K562 (cell line): ENCODE measurements around the gene NAA80. TPM values are rescaled to one million over a fixed set of nuclear protein-coding genes. Genes with fewer than 3 reads are reported as not detected.

ENCODE experiments used
- HDAC6 ChIP-seq: IDR thresholded peaks from 2 replicates; pipeline ENCODE4 v1.6.1; 2012; ENCODE audit warnings: low read depth, mild to moderate bottlenecking, control low read depth, inconsistent platforms, low read length, moderate library complexity
- MCM7 ChIP-seq, 2 experiments: fragments of 450-650 bp; IDR thresholded peaks; 2 replicates each; pipeline ENCODE4 v1.6.1; 2016 to 2018
- MED1 ChIP-seq: sonication (generic); formaldehyde crosslinking; IDR thresholded peaks from 2 replicates; pipeline ENCODE4 v1.8.1; 2023; ENCODE audit warnings: missing genetic modification reagents, borderline replicate concordance
- POLR2B ChIP-seq: fragments of 450-650 bp; IDR thresholded peaks from 2 replicates; pipeline ENCODE4 v1.6.1; 2018; ENCODE audit warnings: low read depth; ENCODE audit not compliant: partially characterized antibody
- SMAD1 ChIP-seq: fragments of 150-350 bp; IDR thresholded peaks from 2 replicates; pipeline ENCODE4 v1.6.1; 2014; ENCODE audit warnings: low read length, low read depth; ENCODE audit not compliant: partially characterized antibody
- THAP12 ChIP-seq: fragments of 250-450 bp; sonication (Bioruptor Pico); IDR thresholded peaks from 2 replicates; pipeline ENCODE4 v1.9.0; 2021; ENCODE audit warnings: mild to moderate bottlenecking, inconsistent platforms
- YBX1 ChIP-seq: fragments of 450-650 bp; IDR thresholded peaks from 2 replicates; pipeline ENCODE4 v1.7.1; 2016; ENCODE audit warnings: mild to moderate bottlenecking
- ZFP1 ChIP-seq: fragments of 450-650 bp; formaldehyde crosslinking; IDR thresholded peaks from 2 replicates; pipeline ENCODE4 v1.4.0; 2020; ENCODE audit warnings: mild to moderate bottlenecking, mixed read lengths
- ZNF175 ChIP-seq: fragments of 200-800 bp; sonication (Bioruptor generic); IDR thresholded peaks from 2 replicates; pipeline ENCODE4 v1.6.1; 2016; ENCODE audit warnings: low read depth, mild to moderate bottlenecking, missing genetic modification characterization, missing compliant biosample characterization
- ZNF592 ChIP-seq: fragments of 450-650 bp; IDR thresholded peaks from 2 replicates; pipeline ENCODE4 v1.6.1; 2017; ENCODE audit warnings: antibody characterized with exemption, mild to moderate bottlenecking
- ZNF740 ChIP-seq, 3 experiments: fragments of 200-800 bp in 1 of 3; sonication (Bioruptor generic) in 1 of 3; sonication (generic) in 1 of 3; formaldehyde crosslinking in 1 of 3; IDR thresholded peaks; 2 replicates each; pipeline versions ENCODE4 v1.6.1 to v1.8.0; 2016 to 2022; ENCODE audit warnings: mild to moderate bottlenecking in 2 of 3, missing compliant biosample characterization in 2 of 3, missing genetic modification characterization in 2 of 3, missing genetic modification reagents in 1 of 3
- ZNF764 ChIP-seq: fragments of 250-450 bp; sonication (Bioruptor Pico); IDR thresholded peaks from 2 replicates; pipeline ENCODE4 v1.4.0; 2020; ENCODE audit warnings: low read depth, mild to moderate bottlenecking, moderate library complexity
- polyA plus RNA-seq, 8 experiments: library from polyadenylated mRNA; depleted of rRNA in 4 of 8; stranded (reverse) in 5 of 8; unstranded in 3 of 8; fragments of >200 nt; fragmentation: Nextera tagmentation in 2 of 8; fragmentation: Illumina TruSeq in 1 of 8; extraction: Ambion mirVana in 2 of 8; extraction: Trizol in 1 of 8; gene quantifications; 2 replicates each; pipeline versions ENCODE4 v1.2.1 to v1.2.3, GENCODE V29; 2011 to 2014; ENCODE audit warnings: inconsistent platforms in 1 of 8, missing spikeins in 1 of 8
- total RNA-seq, 7 experiments: library from RNA; depleted of rRNA in 6 of 7; stranded (reverse); fragments of >200 nt in 6 of 7; fragmentation: Illumina TruSeq in 2 of 7; extraction: Trizol in 2 of 7; gene quantifications; 2 replicates each; pipeline versions ENCODE4 v1.2.1 to v1.2.3, GENCODE V29; 2011 to 2021; ENCODE audit warnings: low replicate concordance in 1 of 7
- TF ChIP-seq, protein P1 (sequence below), 3 experiments: fragments of 200-800 bp in 1 of 3; fragments of 250-450 bp in 1 of 3; fragments of 450-650 bp in 1 of 3; sonication (Bioruptor Pico) in 1 of 3; sonication (Bioruptor generic) in 1 of 3; formaldehyde crosslinking in 1 of 3; IDR thresholded peaks; 2 replicates each; pipeline versions ENCODE4 v1.6.1 to v1.8.0; 2016 to 2022; ENCODE audit warnings: mild to moderate bottlenecking in 2 of 3, missing genetic modification characterization in 2 of 3, missing compliant biosample characterization in 1 of 3, moderate library complexity in 1 of 3

The NAA80 gene
- total and polyA plus RNA-seq, 9 of the 15 experiments (the other 6 are each of a cell fraction or from before 2014, with no cell fraction given): 0.82 to 24.0 (median 8.6) TPM

- TF ChIP-seq MCM7 (IDR thresholded peaks at IDR 0.05) (no peak), ZFP1 (CRISPR knock-in tag) (no peak), THAP12 (no peak), ZNF175 (CRISPR knock-in tag) (no peak), ZNF592 (no peak), ZNF740 (CRISPR knock-in tag; IDR thresholded peaks at IDR 0.05) (peak; percentile 56; the same call in 1 of the 2 replicates), ZNF740 (tag; IDR thresholded peaks at IDR 0.05) (no peak), POLR2B (no peak), MED1 (CRISPR knock-in tag) (no peak), SMAD1 (no peak), HDAC6 (no peak), ZNF764 (CRISPR knock-in tag) (no peak), YBX1 (no peak)
- TF ChIP-seq, protein P1, sequence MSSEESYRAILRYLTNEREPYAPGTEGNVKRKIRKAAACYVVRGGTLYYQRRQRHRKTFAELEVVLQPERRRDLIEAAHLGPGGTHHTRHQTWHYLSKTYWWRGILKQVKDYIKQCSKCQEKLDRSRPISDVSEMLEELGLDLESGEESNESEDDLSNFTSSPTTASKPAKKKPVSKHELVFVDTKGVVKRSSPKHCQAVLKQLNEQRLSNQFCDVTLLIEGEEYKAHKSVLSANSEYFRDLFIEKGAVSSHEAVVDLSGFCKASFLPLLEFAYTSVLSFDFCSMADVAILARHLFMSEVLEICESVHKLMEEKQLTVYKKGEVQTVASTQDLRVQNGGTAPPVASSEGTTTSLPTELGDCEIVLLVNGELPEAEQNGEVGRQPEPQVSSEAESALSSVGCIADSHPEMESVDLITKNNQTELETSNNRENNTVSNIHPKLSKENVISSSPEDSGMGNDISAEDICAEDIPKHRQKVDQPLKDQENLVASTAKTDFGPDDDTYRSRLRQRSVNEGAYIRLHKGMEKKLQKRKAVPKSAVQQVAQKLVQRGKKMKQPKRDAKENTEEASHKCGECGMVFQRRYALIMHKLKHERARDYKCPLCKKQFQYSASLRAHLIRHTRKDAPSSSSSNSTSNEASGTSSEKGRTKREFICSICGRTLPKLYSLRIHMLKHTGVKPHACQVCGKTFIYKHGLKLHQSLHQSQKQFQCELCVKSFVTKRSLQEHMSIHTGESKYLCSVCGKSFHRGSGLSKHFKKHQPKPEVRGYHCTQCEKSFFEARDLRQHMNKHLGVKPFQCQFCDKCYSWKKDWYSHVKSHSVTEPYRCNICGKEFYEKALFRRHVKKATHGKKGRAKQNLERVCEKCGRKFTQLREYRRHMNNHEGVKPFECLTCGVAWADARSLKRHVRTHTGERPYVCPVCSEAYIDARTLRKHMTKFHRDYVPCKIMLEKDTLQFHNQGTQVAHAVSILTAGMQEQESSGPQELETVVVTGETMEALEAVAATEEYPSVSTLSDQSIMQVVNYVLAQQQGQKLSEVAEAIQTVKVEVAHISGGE (CRISPR knock-in tag; IDR thresholded peaks at IDR 0.05): no peak
Measured at GRCh38 chr3:50274371-50275104, 24.7 kb downstream of the NAA80 start (continued).
